Rectal smooth muscle tissue (tissue), 1 donor: ENCODE data around the gene GOLGA6B.
"Not testable (repeated sequence)": the region's sequence is repeated elsewhere in the genome, so short reads cannot be mapped to it uniquely, and the experiment has no call there.

Experiments
- H3K27ac ChIP-seq: one replicate; pipeline ENCODE4 v1.7.0; 2013; ENCODE audit warnings: low read depth, low read length, inconsistent platforms
- H3K27me3 ChIP-seq: one replicate; pipeline ENCODE4 v1.7.0; 2013; ENCODE audit warnings: low read length; ENCODE audit not compliant: control insufficient read depth, insufficient read depth
- H3K36me3 ChIP-seq: one replicate; pipeline ENCODE4 v1.7.0; 2013; ENCODE audit warnings: low read length; ENCODE audit not compliant: control insufficient read depth, insufficient read depth
- H3K4me1 ChIP-seq: one replicate; pipeline ENCODE4 v1.7.0; 2013; ENCODE audit warnings: low read length; ENCODE audit not compliant: control insufficient read depth, insufficient read depth
- H3K4me3 ChIP-seq: one replicate; pipeline ENCODE4 v1.7.0; 2013; ENCODE audit warnings: low read length
- H3K9ac ChIP-seq: one replicate; pipeline ENCODE4 v1.7.0; 2013; ENCODE audit warnings: low read length

Gene GOLGA6B

GRCh38 chr15:72676838-72677237, 22.3 kb downstream of the GOLGA6B start:
- Histone ChIP-seq H3K27me3 (peaks cover 3% of the 10 kb centered on the region), H3K36me3 (no peaks in the 10 kb centered on the region), H3K27ac (no peak overlapping the region), H3K9ac (no peak overlapping the region), H3K4me1 (no peaks in the 10 kb centered on the region), H3K4me3 (no peak overlapping the region)

- Histone ChIP-seq H3K27ac (no peak overlapping the region), H3K36me3 (no peaks in the 10 kb centered on the region), H3K27me3 (peaks cover 3% of the 10 kb centered on the region), H3K4me3 (no peak overlapping the region), H3K9ac (no peak overlapping the region), H3K4me1 (peaks cover 3% of the 10 kb centered on the region)
Observed at GRCh38 chr15:72680931-72681330, 26.4 kb downstream of the GOLGA6B start.

- H3K4me1 ChIP-seq = peaks cover 3% of the 10 kb centered on the region
- H3K36me3 ChIP-seq = no peaks in the 10 kb centered on the region
- no peak overlapping the region for H3K9ac ChIP-seq
- H3K4me3 ChIP-seq = no peak overlapping the region
- no peak overlapping the region for H3K27ac ChIP-seq
- peaks cover 3% of the 10 kb centered on the region for H3K27me3 ChIP-seq
Observed at GRCh38 chr15:72682772-72683171, 28.3 kb downstream of the GOLGA6B start.

GRCh38 chr15:72685301-72685924, 30.9 kb downstream of the GOLGA6B start:
- H3K9ac ChIP-seq = peak overlapping the region; percentile 43
- peak overlapping the region; percentile 78 for H3K27ac ChIP-seq
- no peaks in the 10 kb centered on the region for H3K27me3 ChIP-seq

GRCh38 chr15:72685925-72686794, 31.7 kb downstream of the GOLGA6B start, which contains the start of the genes BBS4 and HIGD2B:
Gene BBS4, plus strand, starts transcription at chr15:72686207. Its CDS starts 21 bp downstream, at chr15:72686228.
Gene HIGD2B, minus strand, starts transcription at chr15:72686182. Its CDS starts 9,808 bp downstream, at chr15:72676374.
- H3K9ac ChIP-seq = peak within 1 kb of the TSS; percentile 78
- peaks cover 3% of the 10 kb centered on the region for H3K4me1 ChIP-seq
- H3K36me3 ChIP-seq = no peaks in the 10 kb centered on the region
- H3K4me3 ChIP-seq = peak within 1 kb of the TSS; percentile 72
- peak within 1 kb of the TSS; percentile 78 for H3K27ac ChIP-seq
- H3K27me3 ChIP-seq = no peaks in the 10 kb centered on the region

More at GRCh38 chr15:72685301-72685924, 30.9 kb downstream of the GOLGA6B start:
- H3K36me3 ChIP-seq = no peaks in the 10 kb centered on the region
- peaks cover 3% of the 10 kb centered on the region for H3K4me1 ChIP-seq
- H3K4me3 ChIP-seq = peak overlapping the region; percentile 72

GRCh38 chr15:72688697-72689096, 34.2 kb downstream of the GOLGA6B start:
- Histone ChIP-seq H3K4me1 (peaks cover 3% of the 10 kb centered on the region), H3K36me3 (no peaks in the 10 kb centered on the region), H3K27ac (no peak overlapping the region), H3K9ac (no peak overlapping the region), H3K4me3 (no peak overlapping the region), H3K27me3 (no peaks in the 10 kb centered on the region)

DNA sequence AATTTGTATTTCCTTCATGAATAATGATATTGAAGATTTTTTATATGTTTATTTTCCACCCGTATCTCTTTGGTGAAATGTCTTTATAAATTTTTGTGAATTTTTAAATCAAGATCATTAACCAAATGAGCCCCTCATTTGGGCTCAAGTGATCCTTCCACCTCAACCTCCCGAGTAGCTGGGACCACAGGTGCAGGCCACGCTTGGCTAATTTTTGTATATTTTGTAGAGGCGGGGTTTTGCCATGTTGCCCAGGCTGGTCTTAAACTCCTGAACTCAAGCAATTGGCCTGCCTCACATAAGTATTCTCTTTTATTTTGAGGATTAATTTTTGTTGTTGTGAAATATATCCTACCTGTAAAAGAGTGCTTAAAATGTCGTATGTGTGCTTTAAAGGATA, 36.4 kb downstream of the GOLGA6B start:
- no peak overlapping the region for H3K27ac ChIP-seq

GRCh38 chr15:72698938-72699337, 44.4 kb downstream of the GOLGA6B start:
- no peaks in the 10 kb centered on the region for H3K27me3 ChIP-seq
- no peak overlapping the region for H3K27ac ChIP-seq
- no peak overlapping the region for H3K9ac ChIP-seq
- H3K4me1 ChIP-seq = no peaks in the 10 kb centered on the region
- no peaks in the 10 kb centered on the region for H3K36me3 ChIP-seq
- no peak overlapping the region for H3K4me3 ChIP-seq

More for the DNA sequence above, 36.4 kb downstream of the GOLGA6B start:
- H3K27me3 ChIP-seq = no peaks in the 10 kb centered on the region
- no peak overlapping the region for H3K4me3 ChIP-seq
- no peaks in the 10 kb centered on the region for H3K36me3 ChIP-seq
- no peaks in the 10 kb centered on the region for H3K4me1 ChIP-seq
- H3K9ac ChIP-seq = no peak overlapping the region

GRCh38 chr15:72700076-72700475, 45.6 kb downstream of the GOLGA6B start:
- Histone ChIP-seq H3K27ac (no peak overlapping the region), H3K9ac (no peak overlapping the region), H3K36me3 (no peaks in the 10 kb centered on the region), H3K4me1 (no peaks in the 10 kb centered on the region), H3K27me3 (no peaks in the 10 kb centered on the region), H3K4me3 (no peak overlapping the region)

GRCh38 chr15:72706266-72706665, 51.8 kb downstream of the GOLGA6B start:
- Histone ChIP-seq H3K4me3 (no peak overlapping the region), H3K27me3 (no peaks in the 10 kb centered on the region), H3K36me3 (no peaks in the 10 kb centered on the region), H3K9ac (no peak overlapping the region), H3K27ac (no peak overlapping the region), H3K4me1 (no peaks in the 10 kb centered on the region)

GRCh38 chr15:72708551-72709303, 54.2 kb downstream of the GOLGA6B start:
- H3K27ac ChIP-seq, H3K4me1 ChIP-seq, H3K9ac ChIP-seq, H3K27me3 ChIP-seq, H3K4me3 ChIP-seq, H3K36me3 ChIP-seq: not testable (repeated sequence)
